Glutamatergic neuron (in vitro differentiated cells): Measurements from ENCODE around the gene ULK1. TPM values are rescaled to one million over a fixed set of nuclear protein-coding genes. Genes with fewer than 3 reads are reported as not detected.

Experiments
- DNase-seq: peaks from one replicate; pipeline ENCODE4 v3.0.0; 2022
- H3K27ac Mint-ChIP-seq: one replicate; pipeline ENCODE4 v1.8.0; 2020; ENCODE audit warnings: mild to moderate bottlenecking, mixed read lengths, inconsistent platforms; ENCODE audit not compliant: unreplicated experiment
- H3K27me3 Mint-ChIP-seq: one replicate; pipeline ENCODE4 v1.8.0; 2020; ENCODE audit warnings: mild to moderate bottlenecking, moderate library complexity, mixed read lengths, inconsistent platforms; ENCODE audit not compliant: unreplicated experiment
- H3K36me3 Mint-ChIP-seq: one replicate; pipeline ENCODE4 v1.8.0; 2020; ENCODE audit warnings: mild to moderate bottlenecking, mixed read lengths, inconsistent platforms; ENCODE audit not compliant: unreplicated experiment
- H3K4me1 Mint-ChIP-seq: one replicate; pipeline ENCODE4 v1.8.0; 2020; ENCODE audit warnings: mild to moderate bottlenecking, low read depth, mixed read lengths, inconsistent platforms; ENCODE audit not compliant: unreplicated experiment
- H3K4me3 Mint-ChIP-seq: one replicate; pipeline ENCODE4 v1.8.0; 2020; ENCODE audit warnings: mild to moderate bottlenecking, mixed read lengths, inconsistent platforms; ENCODE audit not compliant: unreplicated experiment
- H3K9me3 Mint-ChIP-seq: one replicate; pipeline ENCODE4 v1.8.0; 2020; ENCODE audit warnings: mild to moderate bottlenecking, moderate library complexity, mixed read lengths, inconsistent platforms; ENCODE audit not compliant: unreplicated experiment
- CTCF ChIP-seq: fragments of 200-600 bp; sonication (generic); IDR thresholded peaks from one replicate; pipeline ENCODE4 v1.5.0; 2021; ENCODE audit not compliant: partially characterized antibody, unreplicated experiment
- total RNA-seq: library from RNA; stranded (reverse); fragmentation: NEBNext Ultra II Directional; extraction: Animal tissue kit (Norgen Biotek cat#: 25700); gene quantifications from one replicate; pipeline ENCODE4 v1.2.1, GENCODE V29; 2021; ENCODE audit not compliant: unreplicated experiment

The ULK1 gene
- total RNA-seq, 1 donor from 2014 or later = 168 TPM

DNA sequence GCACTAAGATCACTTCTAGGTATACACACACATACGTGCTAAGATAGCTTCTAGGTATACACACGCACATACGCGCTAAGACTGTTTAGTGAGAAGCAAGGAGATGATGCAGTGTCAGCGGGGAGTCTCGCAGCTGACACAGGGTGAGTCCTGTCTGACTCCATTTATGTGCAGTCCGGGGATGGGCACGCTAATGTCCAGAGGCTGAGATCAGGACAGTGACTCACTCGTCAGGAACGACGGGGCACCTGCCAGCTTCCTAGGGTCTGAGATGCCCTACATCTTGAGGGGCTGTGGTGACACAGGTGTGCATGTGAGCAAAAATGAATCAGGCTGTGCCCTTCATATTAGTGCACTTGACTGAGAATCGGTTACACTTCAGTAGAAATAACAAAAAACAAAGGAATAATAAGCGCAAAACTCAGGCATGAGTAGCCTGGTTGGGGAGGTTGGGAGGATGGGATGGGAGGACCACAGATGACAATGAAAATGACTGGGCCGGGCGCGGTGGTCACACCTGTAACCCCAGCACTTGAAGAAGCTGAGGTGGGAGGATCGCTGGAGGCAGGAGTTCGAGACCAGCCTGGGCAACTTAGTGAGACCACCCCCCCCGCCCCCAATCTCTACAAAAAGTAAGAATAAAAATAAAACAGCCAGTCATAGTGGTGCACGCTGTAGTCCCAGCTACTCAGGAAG is 29.1 kb upstream of the ULK1 start:
- no peak for DNase-seq
- Mint-ChIP-seq H3K27me3 (peaks cover 3% of the 10 kb centered on the region), H3K36me3 (no peaks in the 10 kb centered on the region), H3K9me3 (peaks cover 2% of the 10 kb centered on the region), H3K27ac (no peak overlapping the region), H3K4me1 (peaks cover 5% of the 10 kb centered on the region), H3K4me3 (no peak overlapping the region)
- no peak for TF ChIP-seq CTCF

- Mint-ChIP-seq H3K36me3 (no peaks in the 10 kb centered on the region), H3K4me3 (no peak overlapping the region)
- no peak for DNase-seq
Measured at GRCh38 chr12:131867471-131867870, 27.0 kb upstream of the ULK1 start.

DNA sequence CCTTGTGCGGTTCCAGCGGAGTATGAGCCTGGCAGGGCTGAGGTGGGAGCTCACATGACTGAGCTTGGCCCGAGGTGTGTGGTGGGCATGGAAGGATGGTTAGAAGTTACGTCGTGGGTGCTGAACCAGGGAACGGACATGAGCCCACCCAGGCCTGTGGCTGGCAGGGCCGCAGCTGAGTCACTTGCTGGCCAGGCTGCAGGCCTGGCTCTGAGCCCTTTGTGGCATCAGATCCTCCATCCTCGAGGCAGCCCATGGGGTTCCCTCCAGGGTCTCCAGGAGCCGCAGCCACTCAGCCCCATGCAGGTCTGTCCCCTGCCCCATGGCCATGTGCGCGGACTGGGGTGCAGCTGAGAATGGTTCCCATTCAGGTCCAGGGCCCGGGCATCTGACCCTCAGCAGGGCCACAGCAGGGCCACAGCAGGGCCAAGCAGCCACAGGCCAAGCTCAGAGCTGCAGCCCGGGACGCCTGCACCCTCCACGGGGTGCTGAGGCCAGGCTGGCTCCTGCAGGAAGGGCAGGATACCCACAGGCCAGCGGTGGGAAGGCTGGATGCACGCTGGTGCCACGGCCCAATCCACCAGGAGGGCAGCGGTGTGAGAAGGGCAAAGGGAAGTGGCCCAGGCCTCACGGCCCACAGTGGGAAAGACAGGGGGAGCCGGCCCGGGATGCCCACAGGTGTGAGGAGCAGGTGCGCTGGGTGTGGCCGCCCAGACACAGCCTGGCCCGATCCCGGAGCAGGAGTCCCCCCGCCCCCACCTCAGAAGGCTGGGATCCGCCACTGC is 26.3 kb upstream of the ULK1 start:
- no peaks in the 10 kb centered on the region for H3K9me3 Mint-ChIP-seq
- H3K4me3 Mint-ChIP-seq = no peak overlapping the region
- DNase-seq = no peak
- no peak overlapping the region for H3K27ac Mint-ChIP-seq
- peaks cover under 1% of the 10 kb centered on the region for H3K36me3 Mint-ChIP-seq
- H3K27me3 Mint-ChIP-seq = no peaks in the 10 kb centered on the region
- H3K4me1 Mint-ChIP-seq = no peaks in the 10 kb centered on the region
- TF ChIP-seq CTCF = no peak

More at GRCh38 chr12:131867471-131867870, 27.0 kb upstream of the ULK1 start:
- no peak overlapping the region for H3K27ac Mint-ChIP-seq
- no peaks in the 10 kb centered on the region for H3K27me3 Mint-ChIP-seq
- H3K9me3 Mint-ChIP-seq = no peaks in the 10 kb centered on the region
- TF ChIP-seq CTCF = no peak
- H3K4me1 Mint-ChIP-seq = peaks cover 3% of the 10 kb centered on the region

DNA sequence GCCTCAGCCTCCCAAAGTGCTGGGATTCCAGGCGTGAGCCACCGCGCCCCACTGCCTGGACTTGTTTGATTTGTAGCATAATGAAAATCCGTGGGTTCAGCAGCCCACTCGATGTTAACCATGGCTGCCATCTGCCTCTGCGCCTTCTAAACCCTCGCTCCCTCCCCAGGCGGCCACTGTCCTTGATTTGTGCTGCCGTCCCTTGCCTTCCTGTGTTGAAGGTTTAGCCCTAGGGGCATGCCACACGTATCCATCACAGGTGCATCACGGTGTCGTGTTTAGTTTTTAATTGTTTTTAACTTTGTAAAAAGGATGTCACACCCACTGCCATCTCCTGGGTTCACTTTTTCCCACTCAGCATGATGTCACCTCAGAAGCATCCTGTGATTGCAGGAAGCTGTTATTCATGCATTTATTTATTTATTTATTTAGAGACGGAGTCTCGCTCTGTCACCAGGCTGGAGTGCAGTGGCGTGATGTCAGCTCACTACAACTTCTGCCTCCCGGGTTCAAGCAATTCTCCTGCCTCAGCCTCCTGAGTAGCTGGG is 24.5 kb upstream of the ULK1 start:
- Mint-ChIP-seq H3K9me3 (peaks cover 2% of the 10 kb centered on the region), H3K27ac (no peak overlapping the region), H3K4me1 (no peaks in the 10 kb centered on the region), H3K27me3 (no peaks in the 10 kb centered on the region), H3K4me3 (no peak overlapping the region), H3K36me3 (peaks cover 8% of the 10 kb centered on the region)
- no peak for DNase-seq
- TF ChIP-seq CTCF = no peak

DNA sequence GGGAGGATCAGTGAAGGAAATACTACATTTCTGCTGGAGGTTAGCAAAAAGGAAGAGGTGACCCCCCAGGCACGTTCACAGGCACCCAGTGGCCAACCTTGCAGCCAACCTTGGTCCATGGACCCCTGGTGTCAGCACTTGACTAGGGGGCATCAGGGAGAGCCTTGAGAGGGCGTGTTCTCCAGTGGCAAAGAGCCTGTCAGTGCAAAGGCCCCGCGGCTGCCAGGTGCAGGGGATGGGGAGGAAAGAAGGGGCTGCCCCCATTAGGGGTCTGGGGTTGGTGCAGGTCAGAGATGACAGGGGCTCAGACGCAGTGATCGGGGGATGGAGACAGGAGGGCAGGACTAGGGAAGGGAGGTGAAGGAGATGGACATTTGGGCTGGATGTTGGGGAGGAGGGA is 22.7 kb upstream of the ULK1 start:
- DNase-seq = no peak
- Mint-ChIP-seq H3K27me3 (peaks cover 3% of the 10 kb centered on the region), H3K36me3 (peaks cover 8% of the 10 kb centered on the region), H3K27ac (no peak overlapping the region), H3K9me3 (peaks cover 2% of the 10 kb centered on the region), H3K4me3 (no peak overlapping the region), H3K4me1 (no peaks in the 10 kb centered on the region)
- TF ChIP-seq CTCF = no peak
